IPS-18a (cell line): ENCODE measurements around the gene PHKA1.
"Not testable (repeated sequence)": the region's sequence is repeated elsewhere in the genome, so short reads cannot be mapped to it uniquely, and the experiment has no call there.

Experiments
- H3K27ac ChIP-seq: one replicate; pipeline ENCODE4 v1.5.1; 2013; ENCODE audit warnings: low read length
- H3K27me3 ChIP-seq: one replicate; pipeline ENCODE4 v1.6.1; 2013; ENCODE audit warnings: mild to moderate bottlenecking, low read length; ENCODE audit not compliant: control insufficient read depth, insufficient read depth
- H3K36me3 ChIP-seq: one replicate; pipeline ENCODE4 v1.6.1; 2013; ENCODE audit warnings: low read depth, low read length; ENCODE audit not compliant: control insufficient read depth
- H3K4me1 ChIP-seq: one replicate; pipeline ENCODE4 v1.6.1; 2013; ENCODE audit warnings: low read depth, low read length; ENCODE audit not compliant: control insufficient read depth
- H3K4me3 ChIP-seq: one replicate; pipeline ENCODE4 v1.5.1; 2013; ENCODE audit warnings: low read length
- H3K9ac ChIP-seq: one replicate; pipeline ENCODE4 v1.6.1; 2013; ENCODE audit warnings: mild to moderate bottlenecking, low read length, moderate library complexity
- H3K9me3 ChIP-seq: one replicate; pipeline ENCODE4 v1.6.1; 2013; ENCODE audit warnings: low read depth, low read length; ENCODE audit not compliant: control insufficient read depth

PHKA1 gene

GRCh38 chrX:72621163-72621562 is 92.9 kb downstream of the PHKA1 start:
- H3K27ac ChIP-seq, result no peak overlapping the region
- H3K9ac ChIP-seq, result no peak overlapping the region
- H3K9me3 ChIP-seq, result no peaks in the 10 kb centered on the region
- H3K4me1 ChIP-seq, result no peaks in the 10 kb centered on the region
- no peaks in the 10 kb centered on the region for H3K36me3 ChIP-seq
- no peaks in the 10 kb centered on the region for H3K27me3 ChIP-seq
- no peak overlapping the region for H3K4me3 ChIP-seq

DNA sequence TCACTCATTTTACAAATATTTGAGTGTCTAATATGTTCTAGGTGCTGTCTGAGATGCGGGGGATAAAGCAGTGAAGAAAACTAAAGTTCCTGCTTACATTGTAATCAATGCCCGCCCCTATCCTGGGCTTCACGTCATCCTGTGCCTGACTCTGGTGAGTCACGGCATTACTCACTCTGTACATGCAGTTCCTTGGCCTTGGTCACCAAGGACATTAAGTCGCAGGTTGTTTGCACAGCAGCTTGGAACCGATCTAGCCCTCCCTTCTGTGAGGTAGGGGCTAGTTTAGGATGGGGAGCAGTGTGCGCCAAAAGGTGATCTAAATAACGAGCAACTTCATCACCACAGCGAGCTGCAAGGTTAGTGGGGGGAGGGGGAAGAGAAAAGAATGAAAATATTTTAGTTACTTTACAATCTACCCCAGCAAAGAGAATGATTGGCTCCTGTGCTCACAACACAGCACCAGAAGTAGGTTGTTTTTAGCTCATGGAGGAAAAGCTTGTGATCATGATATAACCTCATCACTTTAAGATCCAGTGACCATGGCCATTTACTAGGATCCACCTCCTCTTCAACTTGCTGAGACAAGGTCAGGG is 93.5 kb downstream of the PHKA1 start:
- Histone ChIP-seq H3K9ac (no peak overlapping the region), H3K27me3 (no peaks in the 10 kb centered on the region), H3K4me3 (no peak overlapping the region), H3K36me3 (no peaks in the 10 kb centered on the region), H3K4me1 (no peaks in the 10 kb centered on the region), H3K27ac (no peak overlapping the region), H3K9me3 (no peaks in the 10 kb centered on the region)

DNA sequence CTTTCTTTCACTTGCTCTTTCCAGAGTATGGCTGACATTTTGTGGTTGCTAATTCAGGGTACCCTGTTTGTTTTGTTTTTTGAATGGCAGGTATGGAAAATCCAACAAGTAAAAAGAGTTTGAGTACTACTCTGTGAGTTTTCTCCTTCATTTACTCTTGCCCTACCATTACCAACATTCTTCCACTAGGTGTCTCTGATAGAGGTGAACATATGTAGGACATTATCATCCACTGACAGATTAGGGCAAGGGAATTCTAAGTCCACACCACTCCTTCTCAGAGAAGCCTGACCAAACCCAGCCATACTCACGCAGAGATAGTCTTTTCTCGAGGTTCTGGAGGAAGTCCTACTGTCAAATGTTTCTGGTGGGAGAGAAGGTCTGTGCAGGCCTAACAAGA is 104.8 kb downstream of the PHKA1 start:
- Histone ChIP-seq H3K27ac (no peak overlapping the region), H3K4me3 (no peak overlapping the region), H3K9ac (no peak overlapping the region), H3K36me3 (no peaks in the 10 kb centered on the region), H3K4me1 (no peaks in the 10 kb centered on the region), H3K9me3 (peaks cover 13% of the 10 kb centered on the region), H3K27me3 (no peaks in the 10 kb centered on the region)

GRCh38 chrX:72604705-72605104 is 109.4 kb downstream of the PHKA1 start:
- H3K4me3 ChIP-seq, result no peak overlapping the region
- no peaks in the 10 kb centered on the region for H3K36me3 ChIP-seq
- H3K9ac ChIP-seq, result no peak overlapping the region
- no peak overlapping the region for H3K27ac ChIP-seq
- H3K4me1 ChIP-seq, result no peaks in the 10 kb centered on the region
- H3K9me3 ChIP-seq, result peaks cover 17% of the 10 kb centered on the region
- H3K27me3 ChIP-seq, result no peaks in the 10 kb centered on the region

GRCh38 chrX:72604112-72604511 is 110.0 kb downstream of the PHKA1 start:
- Histone ChIP-seq H3K27me3 (no peaks in the 10 kb centered on the region), H3K9me3 (peaks cover 17% of the 10 kb centered on the region), H3K36me3 (no peaks in the 10 kb centered on the region), H3K27ac (no peak overlapping the region), H3K4me1 (no peaks in the 10 kb centered on the region), H3K9ac (no peak overlapping the region), H3K4me3 (no peak overlapping the region)

- H3K4me1 ChIP-seq, H3K27ac ChIP-seq, H3K9ac ChIP-seq, H3K4me3 ChIP-seq, H3K9me3 ChIP-seq, H3K27me3 ChIP-seq, H3K36me3 ChIP-seq: not testable (repeated sequence)
Observed at GRCh38 chrX:72591038-72591437, 123.1 kb downstream of the PHKA1 start.

GRCh38 chrX:72584163-72584562 is 129.9 kb downstream of the PHKA1 start:
- Histone ChIP-seq H3K9ac (no peak overlapping the region), H3K4me1 (no peaks in the 10 kb centered on the region), H3K9me3 (peaks cover 19% of the 10 kb centered on the region), H3K4me3 (no peak overlapping the region), H3K36me3 (no peaks in the 10 kb centered on the region), H3K27ac (no peak overlapping the region), H3K27me3 (no peaks in the 10 kb centered on the region)

- Histone ChIP-seq H3K27ac (no peak overlapping the region), H3K9ac (no peak overlapping the region), H3K36me3 (no peaks in the 10 kb centered on the region), H3K4me3 (no peak overlapping the region), H3K4me1 (no peaks in the 10 kb centered on the region), H3K9me3 (peaks cover 21% of the 10 kb centered on the region), H3K27me3 (no peaks in the 10 kb centered on the region)
Observed at GRCh38 chrX:72576141-72576894, 137.8 kb downstream of the PHKA1 start.

DNA sequence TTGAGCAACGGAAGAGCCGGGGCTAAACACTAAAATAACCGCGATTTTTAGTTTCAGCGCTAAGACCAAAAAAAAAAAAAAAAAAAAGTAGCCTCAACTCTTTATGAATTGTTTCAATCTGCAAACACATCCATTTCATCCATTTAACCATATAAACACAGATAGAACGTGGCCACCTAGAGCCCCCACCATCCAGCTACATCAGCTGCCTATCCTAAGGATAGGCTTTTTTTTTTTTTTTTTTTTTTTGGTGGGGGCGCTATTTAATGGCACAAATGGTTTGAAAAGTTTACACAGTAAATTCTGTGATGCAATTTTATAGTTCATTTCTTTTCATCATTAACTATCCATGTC is 141.0 kb downstream of the PHKA1 start:
- Histone ChIP-seq H3K4me3 (peak overlapping the region; percentile 96), H3K9me3 (peaks cover 16% of the 10 kb centered on the region), H3K27ac (no peak overlapping the region), H3K4me1 (no peaks in the 10 kb centered on the region), H3K9ac (peak overlapping the region; percentile 67), H3K27me3 (no peaks in the 10 kb centered on the region), H3K36me3 (peaks cover 2% of the 10 kb centered on the region)

GRCh38 chrX:72572248-72573157 is 141.6 kb downstream of the PHKA1 start, which contains the start of gene HDAC8:
TSS of gene HDAC8 (minus strand) at chrX:72572843. CDS start at chrX:72572761, 82 bp downstream.
- Histone ChIP-seq H3K27ac (peak within 1 kb of the TSS; percentile 85), H3K27me3 (no peaks in the 10 kb centered on the region), H3K9ac (peak within 1 kb of the TSS; percentile 67), H3K9me3 (peaks cover 16% of the 10 kb centered on the region), H3K4me1 (no peaks in the 10 kb centered on the region), H3K36me3 (peaks cover 7% of the 10 kb centered on the region), H3K4me3 (peak within 1 kb of the TSS; percentile 96)

DNA sequence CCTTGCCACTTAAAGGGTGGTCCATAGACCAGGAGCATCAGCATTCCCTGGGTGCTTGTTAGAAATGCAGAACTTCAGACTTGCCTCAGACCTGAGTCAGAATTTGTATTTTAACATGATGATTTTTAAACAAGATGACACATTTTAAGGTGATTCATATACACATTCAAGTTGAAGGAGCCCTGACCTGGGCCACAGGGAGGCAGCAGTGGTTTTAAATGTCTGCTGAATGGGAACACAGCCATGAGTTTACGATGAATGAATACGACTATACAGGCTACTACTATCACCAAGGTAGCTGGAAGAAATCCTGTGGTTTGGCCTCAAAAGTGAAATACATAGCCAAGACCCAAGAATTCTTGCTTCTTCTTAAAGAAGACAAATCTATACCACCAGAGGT is 144.3 kb downstream of the PHKA1 start:
- H3K27ac ChIP-seq, result no peak overlapping the region
- H3K4me1 ChIP-seq, result no peaks in the 10 kb centered on the region
- no peaks in the 10 kb centered on the region for H3K27me3 ChIP-seq
- peaks cover 14% of the 10 kb centered on the region for H3K9me3 ChIP-seq
- no peak overlapping the region for H3K4me3 ChIP-seq
- peaks cover 12% of the 10 kb centered on the region for H3K36me3 ChIP-seq
- no peak overlapping the region for H3K9ac ChIP-seq
